Tibial nerve (tissue), 4 donors: ENCODE results near the gene CFAP54.

Experiments
- EP300 ChIP-seq, 2 donors: sonication (generic); formaldehyde crosslinking; IDR thresholded peaks; one replicate each; pipeline ENCODE4 v1.6.1; 2017; ENCODE audit warnings: antibody characterized with exemption in 2 of 2, mild to moderate bottlenecking in 1 of 2
- POLR2A ChIP-seq, 2 donors: fragments of 450-650 bp; IDR thresholded peaks; one replicate each; pipeline ENCODE4 v1.6.1; 2017; ENCODE audit warnings: antibody characterized with exemption in 2 of 2, mild to moderate bottlenecking in 2 of 2, moderate library complexity in 2 of 2
- TF ChIP-seq, protein P1 (sequence below), 5 experiments: fragments of 200-600 bp in 3 of 5; fragments of 450-650 bp in 2 of 5; sonication (generic) in 3 of 5; IDR thresholded peaks; one replicate each; pipeline ENCODE4 v1.5.1; 2016 to 2019; ENCODE audit warnings: antibody characterized with exemption in 5 of 5, mild to moderate bottlenecking in 3 of 5, moderate library complexity in 2 of 5

DNA sequence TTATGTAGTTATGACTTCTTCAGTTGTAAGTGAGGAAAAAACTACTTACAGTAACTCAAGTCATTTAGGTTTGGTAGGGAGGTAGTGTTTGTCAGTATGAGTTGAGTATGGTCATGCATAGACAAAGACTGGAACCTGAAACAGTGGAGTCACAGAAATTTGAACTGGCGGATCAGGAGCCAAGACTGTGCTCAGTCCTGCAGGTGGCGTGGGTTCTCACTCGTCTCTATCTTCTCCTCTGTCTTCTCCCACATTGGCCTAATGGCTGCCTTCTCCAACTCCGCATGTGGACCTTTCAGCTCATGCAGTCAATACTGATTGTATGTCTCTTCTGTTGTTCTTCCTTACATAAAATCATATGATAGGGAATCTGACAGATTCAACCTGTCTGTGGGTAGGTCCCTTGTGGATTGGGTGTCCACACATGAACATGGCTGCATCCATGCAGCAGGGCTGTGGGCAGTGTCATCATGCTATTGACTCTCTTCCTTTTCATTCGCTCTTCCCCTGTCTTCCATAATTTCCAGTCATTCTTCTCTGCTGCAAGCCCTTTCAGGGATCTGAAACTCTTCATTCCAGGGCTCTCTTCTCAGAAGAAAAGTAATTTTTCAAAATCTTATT lies 338.9 kb downstream of the CFAP54 start:
- TF ChIP-seq, protein P1, sequence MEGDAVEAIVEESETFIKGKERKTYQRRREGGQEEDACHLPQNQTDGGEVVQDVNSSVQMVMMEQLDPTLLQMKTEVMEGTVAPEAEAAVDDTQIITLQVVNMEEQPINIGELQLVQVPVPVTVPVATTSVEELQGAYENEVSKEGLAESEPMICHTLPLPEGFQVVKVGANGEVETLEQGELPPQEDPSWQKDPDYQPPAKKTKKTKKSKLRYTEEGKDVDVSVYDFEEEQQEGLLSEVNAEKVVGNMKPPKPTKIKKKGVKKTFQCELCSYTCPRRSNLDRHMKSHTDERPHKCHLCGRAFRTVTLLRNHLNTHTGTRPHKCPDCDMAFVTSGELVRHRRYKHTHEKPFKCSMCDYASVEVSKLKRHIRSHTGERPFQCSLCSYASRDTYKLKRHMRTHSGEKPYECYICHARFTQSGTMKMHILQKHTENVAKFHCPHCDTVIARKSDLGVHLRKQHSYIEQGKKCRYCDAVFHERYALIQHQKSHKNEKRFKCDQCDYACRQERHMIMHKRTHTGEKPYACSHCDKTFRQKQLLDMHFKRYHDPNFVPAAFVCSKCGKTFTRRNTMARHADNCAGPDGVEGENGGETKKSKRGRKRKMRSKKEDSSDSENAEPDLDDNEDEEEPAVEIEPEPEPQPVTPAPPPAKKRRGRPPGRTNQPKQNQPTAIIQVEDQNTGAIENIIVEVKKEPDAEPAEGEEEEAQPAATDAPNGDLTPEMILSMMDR (IDR thresholded peaks at IDR 0.05): no peak
- no peak for TF ChIP-seq POLR2A (IDR thresholded peaks at IDR 0.05)
- no peak for TF ChIP-seq EP300 (IDR thresholded peaks at IDR 0.05)
